ENCODE results near the gene BATF3.

- TF ChIP-seq, protein P1, sequence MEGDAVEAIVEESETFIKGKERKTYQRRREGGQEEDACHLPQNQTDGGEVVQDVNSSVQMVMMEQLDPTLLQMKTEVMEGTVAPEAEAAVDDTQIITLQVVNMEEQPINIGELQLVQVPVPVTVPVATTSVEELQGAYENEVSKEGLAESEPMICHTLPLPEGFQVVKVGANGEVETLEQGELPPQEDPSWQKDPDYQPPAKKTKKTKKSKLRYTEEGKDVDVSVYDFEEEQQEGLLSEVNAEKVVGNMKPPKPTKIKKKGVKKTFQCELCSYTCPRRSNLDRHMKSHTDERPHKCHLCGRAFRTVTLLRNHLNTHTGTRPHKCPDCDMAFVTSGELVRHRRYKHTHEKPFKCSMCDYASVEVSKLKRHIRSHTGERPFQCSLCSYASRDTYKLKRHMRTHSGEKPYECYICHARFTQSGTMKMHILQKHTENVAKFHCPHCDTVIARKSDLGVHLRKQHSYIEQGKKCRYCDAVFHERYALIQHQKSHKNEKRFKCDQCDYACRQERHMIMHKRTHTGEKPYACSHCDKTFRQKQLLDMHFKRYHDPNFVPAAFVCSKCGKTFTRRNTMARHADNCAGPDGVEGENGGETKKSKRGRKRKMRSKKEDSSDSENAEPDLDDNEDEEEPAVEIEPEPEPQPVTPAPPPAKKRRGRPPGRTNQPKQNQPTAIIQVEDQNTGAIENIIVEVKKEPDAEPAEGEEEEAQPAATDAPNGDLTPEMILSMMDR (IDR thresholded peaks at IDR 0.05): no peak
- TF ChIP-seq EZH2phosphoT487 (IDR thresholded peaks at IDR 0.05): no peak
Measured at GRCh38 chr1:212640223-212640878, 59.3 kb downstream of the BATF3 start.

Data from neural progenitor cell (in vitro differentiated cells).